ENCODE measurements around the gene CYLC2. TPM values are rescaled to one million over a fixed set of nuclear protein-coding genes. Genes with fewer than 3 reads are reported as not detected.

CYLC2 gene
- total and polyA plus RNA-seq, 9 donors: not detected

DNA sequence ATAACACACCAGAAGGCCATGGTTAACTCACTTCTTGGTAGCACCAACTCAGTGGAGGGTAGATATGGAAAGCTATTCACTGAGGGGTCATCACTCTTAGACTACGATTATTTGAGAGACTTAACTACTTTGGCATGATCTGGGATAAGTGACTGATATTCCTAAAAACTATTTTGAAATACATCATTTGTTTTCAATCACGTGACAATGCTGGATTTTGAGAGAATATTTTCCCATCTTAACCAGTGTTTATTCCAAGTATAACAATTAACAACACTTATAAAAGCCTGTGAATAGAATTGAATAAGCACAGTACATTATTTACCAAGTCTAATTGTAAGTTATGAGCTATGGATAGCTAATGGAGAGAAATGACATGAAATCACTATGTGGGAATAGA, 22.4 kb upstream of the CYLC2 start:
- DNase-seq: no peak
- Histone ChIP-seq H3K9me3 (no peaks in the 10 kb centered on the region), H3K27me3 (no peaks in the 10 kb centered on the region), H3K27ac (no peak overlapping the region), H3K4me1 (ENCODE audit: insufficient read depth) (no peaks in the 10 kb centered on the region), H3K36me3 (no peaks in the 10 kb centered on the region), H3K4me3 (no peak overlapping the region)
- TF ChIP-seq, protein P1, sequence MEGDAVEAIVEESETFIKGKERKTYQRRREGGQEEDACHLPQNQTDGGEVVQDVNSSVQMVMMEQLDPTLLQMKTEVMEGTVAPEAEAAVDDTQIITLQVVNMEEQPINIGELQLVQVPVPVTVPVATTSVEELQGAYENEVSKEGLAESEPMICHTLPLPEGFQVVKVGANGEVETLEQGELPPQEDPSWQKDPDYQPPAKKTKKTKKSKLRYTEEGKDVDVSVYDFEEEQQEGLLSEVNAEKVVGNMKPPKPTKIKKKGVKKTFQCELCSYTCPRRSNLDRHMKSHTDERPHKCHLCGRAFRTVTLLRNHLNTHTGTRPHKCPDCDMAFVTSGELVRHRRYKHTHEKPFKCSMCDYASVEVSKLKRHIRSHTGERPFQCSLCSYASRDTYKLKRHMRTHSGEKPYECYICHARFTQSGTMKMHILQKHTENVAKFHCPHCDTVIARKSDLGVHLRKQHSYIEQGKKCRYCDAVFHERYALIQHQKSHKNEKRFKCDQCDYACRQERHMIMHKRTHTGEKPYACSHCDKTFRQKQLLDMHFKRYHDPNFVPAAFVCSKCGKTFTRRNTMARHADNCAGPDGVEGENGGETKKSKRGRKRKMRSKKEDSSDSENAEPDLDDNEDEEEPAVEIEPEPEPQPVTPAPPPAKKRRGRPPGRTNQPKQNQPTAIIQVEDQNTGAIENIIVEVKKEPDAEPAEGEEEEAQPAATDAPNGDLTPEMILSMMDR (IDR thresholded peaks at IDR 0.05): no peak
- TF ChIP-seq POLR2A (IDR thresholded peaks at IDR 0.05): no peak
- no peak for TF ChIP-seq EP300 (IDR thresholded peaks at IDR 0.05)
- WGBS, 3 donors: 74 to 83% (median 81%) methylated on average over 2 of the region's 2 CpGs
- intact Hi-C loops (cut with DNase I): no loop called here

DNA sequence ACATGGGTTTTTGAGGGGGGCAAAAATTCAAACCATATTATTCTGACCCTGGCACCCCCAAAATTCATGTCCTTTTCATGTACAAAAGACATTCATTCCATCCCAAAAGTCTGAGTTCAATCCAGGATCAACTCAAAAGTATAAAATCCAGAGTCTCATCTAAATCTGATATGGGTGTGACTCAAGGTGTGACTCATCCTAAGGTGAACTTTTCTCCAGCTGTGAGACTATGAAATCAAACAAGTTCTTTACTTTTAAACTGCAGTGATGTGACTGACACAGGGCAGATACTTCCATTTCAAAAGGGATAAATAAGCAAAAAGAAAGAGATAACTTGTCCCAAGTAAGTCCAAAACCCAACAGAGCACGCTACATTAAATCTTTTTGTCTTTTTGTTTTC, 20.6 kb upstream of the CYLC2 start:
- Histone ChIP-seq H3K27me3 (no peaks in the 10 kb centered on the region), H3K36me3 (no peaks in the 10 kb centered on the region), H3K9me3 (no peaks in the 10 kb centered on the region), H3K27ac (no peak overlapping the region), H3K4me3 (no peak overlapping the region), H3K4me1 (ENCODE audit: insufficient read depth) (no peaks in the 10 kb centered on the region)
- 80 to 87% (median 82%) methylated on average over 1 of the region's 1 CpG for WGBS, 3 donors
- intact Hi-C loops (cut with DNase I): no loop called here
- no peak for DNase-seq
- no peak for TF ChIP-seq EP300 (IDR thresholded peaks at IDR 0.05)
- TF ChIP-seq POLR2A (IDR thresholded peaks at IDR 0.05): no peak
- TF ChIP-seq, protein P1 (IDR thresholded peaks at IDR 0.05): no peak

DNA sequence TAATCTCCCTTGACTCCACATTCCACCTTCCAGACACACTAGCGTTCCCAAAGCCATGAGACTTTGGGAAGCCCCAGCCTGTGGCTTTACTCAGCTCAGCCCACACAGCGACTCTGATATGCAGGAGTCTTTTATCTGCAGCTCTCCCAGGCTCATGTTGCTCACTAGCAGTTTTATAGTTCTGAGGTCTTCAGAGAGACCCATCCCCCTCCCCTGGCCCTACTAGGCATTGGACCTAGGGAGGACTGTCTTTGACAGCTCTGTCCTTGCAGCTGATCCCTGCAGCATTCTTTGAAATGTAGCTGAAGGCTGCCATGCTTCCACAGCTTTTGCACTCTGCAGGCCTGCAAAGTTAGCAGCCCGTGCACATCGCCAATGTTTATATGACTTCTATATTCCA, 19.9 kb upstream of the CYLC2 start:
- Histone ChIP-seq H3K27ac (no peak overlapping the region), H3K9me3 (no peaks in the 10 kb centered on the region), H3K27me3 (no peaks in the 10 kb centered on the region), H3K4me3 (no peak overlapping the region), H3K4me1 (ENCODE audit: insufficient read depth) (no peaks in the 10 kb centered on the region), H3K36me3 (no peaks in the 10 kb centered on the region)
- 55 to 72% (median 68%) methylated on average over 4 of the region's 4 CpGs for WGBS, 3 donors
- intact Hi-C loops (cut with DNase I): no loop called here
- DNase-seq: no peak
- TF ChIP-seq POLR2A (IDR thresholded peaks at IDR 0.05) (no peak), EP300 (IDR thresholded peaks at IDR 0.05) (no peak)
- TF ChIP-seq, protein P1 (IDR thresholded peaks at IDR 0.05): no peak

DNA sequence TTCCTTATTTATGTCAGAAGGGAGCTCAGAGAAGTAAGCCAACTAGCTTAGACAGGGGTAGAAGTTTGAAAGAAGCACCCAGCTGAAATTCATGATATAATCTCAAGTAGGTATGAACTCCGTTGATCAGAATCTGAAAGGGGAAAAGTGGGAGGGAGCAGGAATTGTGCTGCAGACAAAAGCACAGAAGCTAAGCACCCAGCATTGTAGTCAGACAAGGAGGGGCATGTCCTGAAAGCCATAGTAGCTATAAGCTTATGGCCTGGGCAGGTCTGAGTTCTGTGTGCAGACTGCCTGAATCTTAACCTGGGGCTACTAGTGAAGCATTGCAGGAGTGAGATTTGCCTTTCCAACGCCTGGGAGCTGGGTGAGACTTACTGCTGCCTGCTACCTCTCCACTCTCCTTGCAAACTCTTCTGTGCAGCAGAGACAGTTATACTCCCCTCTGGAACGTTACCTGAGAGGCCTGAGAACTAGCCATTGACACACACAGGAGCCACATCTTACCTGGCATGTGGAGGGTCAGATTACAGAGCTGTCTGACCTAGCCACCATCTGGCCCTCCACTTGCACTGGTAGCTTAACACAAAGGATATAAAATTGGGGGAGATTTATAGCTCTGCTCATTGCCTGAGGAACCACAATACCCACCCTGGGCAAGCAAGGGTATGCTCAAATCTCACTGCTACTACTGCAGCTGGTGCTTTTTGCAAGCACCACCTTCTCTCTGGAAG, 9.8 kb upstream of the CYLC2 start:
- no peak overlapping the region for H3K4me3 ChIP-seq
- no peak for DNase-seq
- no peaks in the 10 kb centered on the region for H3K36me3 ChIP-seq
- H3K9me3 ChIP-seq: no peaks in the 10 kb centered on the region
- WGBS, 3 donors: 55 to 68% (median 64%) methylated on average over 3 of the region's 3 CpGs
- H3K27me3 ChIP-seq: no peaks in the 10 kb centered on the region
- TF ChIP-seq POLR2A (IDR thresholded peaks at IDR 0.05) (no peak), EP300 (IDR thresholded peaks at IDR 0.05) (no peak)
- TF ChIP-seq, protein P1 (IDR thresholded peaks at IDR 0.05): no peak
- H3K4me1 ChIP-seq (ENCODE audit: insufficient read depth): no peaks in the 10 kb centered on the region
- intact Hi-C loops (cut with DNase I): no loop called here
- no peak overlapping the region for H3K27ac ChIP-seq

Measured in ovary (tissue), 9 donors.